Left hindlimb (tissue), 1 donor: Measurements from ENCODE around the gene DNMT3A.

Experiments
- DNase-seq: peaks from one replicate; pipeline ENCODE4 v3.0.0-alpha.2; 2018

The DNMT3A gene

GRCh38 chr2:25197336-25198208 lies 144.2 kb downstream of the DNMT3A start:
- DNase-seq, result peak; percentile 60

DNA sequence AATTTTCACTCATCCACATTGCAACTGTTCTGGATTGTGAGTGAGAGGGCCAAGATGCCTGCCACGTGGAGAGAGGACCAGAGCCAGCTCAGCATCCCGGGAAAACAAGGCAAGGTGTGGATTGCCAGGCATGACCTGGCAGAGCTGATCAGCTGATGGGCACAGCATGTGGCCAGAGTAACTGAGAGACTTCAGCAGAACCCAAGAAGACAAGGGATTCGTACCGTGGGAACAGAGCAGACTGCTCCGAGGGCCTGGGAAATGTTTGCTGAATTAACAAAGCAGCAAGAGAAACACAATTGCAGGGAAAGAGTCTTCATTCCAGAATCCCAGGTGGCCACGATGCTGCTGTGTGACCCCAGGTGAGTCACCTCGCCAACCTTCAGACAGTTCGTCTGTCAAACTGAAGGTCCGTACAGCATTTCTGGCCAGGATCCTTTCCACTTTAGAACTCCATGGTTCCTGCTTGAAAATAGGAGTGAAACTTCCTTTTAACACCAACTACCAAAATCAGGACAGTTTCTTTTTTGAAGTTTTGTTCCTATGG lies 147.1 kb downstream of the DNMT3A start:
- no peak for DNase-seq

GRCh38 chr2:25190536-25190935 lies 151.2 kb downstream of the DNMT3A start:
- DNase-seq, result no peak

GRCh38 chr2:25188405-25188804 lies 153.3 kb downstream of the DNMT3A start:
- no peak for DNase-seq

- DNase-seq, result no peak
Observed at GRCh38 chr2:25187729-25188350, 153.9 kb downstream of the DNMT3A start.

GRCh38 chr2:25184254-25184653 lies 157.5 kb downstream of the DNMT3A start:
- no peak for DNase-seq

DNA sequence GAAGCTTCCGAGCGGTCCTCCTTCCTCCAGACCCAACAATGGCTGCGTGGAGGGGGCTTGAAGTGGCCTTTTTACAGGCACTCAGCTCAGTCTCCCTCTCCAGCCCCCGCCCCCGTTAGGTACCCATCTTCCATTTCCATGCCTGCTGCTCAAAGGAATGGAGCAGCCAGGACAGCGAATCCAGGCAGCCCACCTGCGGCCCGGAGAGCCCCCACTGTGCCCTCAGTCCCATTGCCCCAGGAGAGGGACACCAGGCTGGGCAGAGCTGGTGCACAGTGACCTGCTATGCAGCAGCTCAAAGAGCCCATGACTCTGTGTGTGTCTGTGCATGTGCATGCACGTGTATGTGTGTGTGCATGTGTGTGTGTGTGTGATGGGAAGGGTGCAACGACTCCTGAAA lies 162.7 kb downstream of the DNMT3A start:
- DNase-seq, result no peak
